HEK293 (cell line): ENCODE results near the gene PDE4D.

Experiments used
- CTCF ChIA-PET: fragments of 350-600 bp; formaldehyde crosslinking; extraction: SDS; loops from one replicate; lab custom pipeline; 2021; ENCODE audit warnings: antibody characterized with exemption; lab: Yijun Ruan, JAX
- POLR2A ChIA-PET: fragments of 300-600 bp; formaldehyde crosslinking; extraction: SDS; loops from one replicate; lab custom pipeline; 2020; ENCODE audit warnings: antibody characterized with exemption, inconsistent platforms; lab: Yijun Ruan, JAX
- H3K27ac ChIP-seq: fragments of 200-500 bp; sonication (Bioruptor generic); 2 replicates; pipeline ENCODE4 v1.5.1; 2014; ENCODE audit warnings: low read depth, low read length, control low read depth, inconsistent platforms; ENCODE audit errors: extremely low read depth
- H3K36me3 ChIP-seq, 2 experiments: fragments of 200-500 bp in 1 of 2; sonication (Bioruptor generic) in 1 of 2; 1 replicate in 1 of 2; 2 replicates in 1 of 2; pipeline ENCODE4 v1.5.1; 2014 to 2017; ENCODE audit warnings: inconsistent platforms in 2 of 2, low read length in 2 of 2; ENCODE audit not compliant: control insufficient read depth in 2 of 2, insufficient read depth in 1 of 2
- H3K4me1 ChIP-seq: fragments of 200-500 bp; sonication (Bioruptor generic); 2 replicates; pipeline ENCODE4 v1.5.1; 2014; ENCODE audit warnings: mild to moderate bottlenecking, low read length, inconsistent platforms; ENCODE audit not compliant: control insufficient read depth, insufficient read depth
- H3K4me3 ChIP-seq: 2 replicates; pipeline ENCODE4 v1.5.1; 2011; ENCODE audit warnings: low read depth, mild to moderate bottlenecking, control low read depth, low read length, moderate library complexity
- H3K9me3 ChIP-seq: fragments of 200-500 bp; sonication (Bioruptor generic); 2 replicates; pipeline ENCODE4 v1.5.1; 2014; ENCODE audit warnings: low read depth, low read length, inconsistent platforms; ENCODE audit not compliant: control insufficient read depth, insufficient read depth
- FEZF1 ChIP-seq: fragments of 450-650 bp; formaldehyde crosslinking; IDR thresholded peaks from 2 replicates; pipeline ENCODE4 v1.5.1; 2016; ENCODE audit warnings: missing biosample characterization, missing genetic modification characterization
- IKZF3 ChIP-seq: fragments of 450-650 bp; IDR thresholded peaks from 2 replicates; pipeline ENCODE4 v1.5.0; 2018; ENCODE audit warnings: missing biosample characterization, mild to moderate bottlenecking, missing genetic modification characterization, moderate library complexity
- KLF16 ChIP-seq: fragments of 450-650 bp; formaldehyde crosslinking; IDR thresholded peaks from 2 replicates; pipeline ENCODE4 v1.5.1; 2017; ENCODE audit warnings: missing biosample characterization, missing genetic modification characterization
- SP7 ChIP-seq: fragments of 450-650 bp; formaldehyde crosslinking; IDR thresholded peaks from 2 replicates; pipeline ENCODE4 v1.5.1; 2016; ENCODE audit warnings: missing biosample characterization, missing genetic modification characterization
- ZBTB20 ChIP-seq: fragments of 450-650 bp; formaldehyde crosslinking; IDR thresholded peaks from 2 replicates; pipeline ENCODE4 v1.5.1; 2016; ENCODE audit warnings: missing biosample characterization, missing genetic modification characterization
- ZNF10 ChIP-seq: fragments of 450-650 bp; formaldehyde crosslinking; IDR thresholded peaks from 2 replicates; pipeline ENCODE4 v1.5.1; 2017; ENCODE audit warnings: missing biosample characterization, missing genetic modification characterization
- ZNF112 ChIP-seq: fragments of 450-650 bp; formaldehyde crosslinking; IDR thresholded peaks from 2 replicates; pipeline ENCODE4 v1.5.0; 2017; ENCODE audit warnings: missing biosample characterization, missing genetic modification characterization
- ZNF211 ChIP-seq: fragments of 450-650 bp; formaldehyde crosslinking; IDR thresholded peaks from 2 replicates; pipeline ENCODE4 v1.5.1; 2016; ENCODE audit warnings: low read depth, missing biosample characterization, missing genetic modification characterization
- ZNF23 ChIP-seq: fragments of 450-650 bp; formaldehyde crosslinking; IDR thresholded peaks from 2 replicates; pipeline ENCODE4 v1.5.1; 2016; ENCODE audit warnings: missing biosample characterization, missing genetic modification characterization, borderline replicate concordance
- ZNF26 ChIP-seq: fragments of 450-650 bp; formaldehyde crosslinking; IDR thresholded peaks from 2 replicates; pipeline ENCODE4 v1.5.1; 2016; ENCODE audit warnings: missing biosample characterization, missing genetic modification characterization
- ZNF366 ChIP-seq: fragments of 450-650 bp; formaldehyde crosslinking; conservative IDR thresholded peaks from 2 replicates; pipeline ENCODE4 v1.5.1; 2016; ENCODE audit warnings: missing biosample characterization, missing genetic modification characterization
- ZNF394 ChIP-seq: fragments of 450-650 bp; formaldehyde crosslinking; IDR thresholded peaks from 2 replicates; pipeline ENCODE4 v1.5.1; 2016; ENCODE audit warnings: missing biosample characterization, missing genetic modification characterization, mild to moderate bottlenecking, moderate library complexity, borderline replicate concordance
- ZNF558 ChIP-seq: fragments of 450-650 bp; formaldehyde crosslinking; IDR thresholded peaks from 2 replicates; pipeline ENCODE4 v1.5.1; 2016; ENCODE audit warnings: missing biosample characterization, missing genetic modification characterization
- ZNF600 ChIP-seq: fragments of 450-650 bp; formaldehyde crosslinking; IDR thresholded peaks from 2 replicates; pipeline ENCODE4 v1.5.1; 2016; ENCODE audit warnings: missing biosample characterization, missing genetic modification characterization
- ZNF610 ChIP-seq: fragments of 450-650 bp; formaldehyde crosslinking; IDR thresholded peaks from 2 replicates; pipeline ENCODE4 v1.5.1; 2016; ENCODE audit warnings: missing biosample characterization, missing genetic modification characterization, borderline replicate concordance
- ZNF623 ChIP-seq: fragments of 450-650 bp; formaldehyde crosslinking; IDR thresholded peaks from 2 replicates; pipeline ENCODE4 v1.5.1; 2016; ENCODE audit warnings: missing biosample characterization, missing genetic modification characterization
- ZNF654 ChIP-seq: fragments of 450-650 bp; formaldehyde crosslinking; IDR thresholded peaks from 2 replicates; pipeline ENCODE4 v1.5.1; 2016; ENCODE audit warnings: low read depth, missing biosample characterization, missing genetic modification characterization
- ZNF660 ChIP-seq: fragments of 450-650 bp; IDR thresholded peaks from 2 replicates; pipeline ENCODE4 v1.5.1; 2018; ENCODE audit warnings: missing biosample characterization, mild to moderate bottlenecking, missing genetic modification characterization
- ZNF777 ChIP-seq: fragments of 450-650 bp; formaldehyde crosslinking; IDR thresholded peaks from 2 replicates; pipeline ENCODE4 v1.5.1; 2017; ENCODE audit warnings: missing biosample characterization, missing genetic modification characterization, borderline replicate concordance
- ZNF830 ChIP-seq: fragments of 450-650 bp; IDR thresholded peaks from 2 replicates; pipeline ENCODE4 v1.5.0; 2018; ENCODE audit warnings: missing biosample characterization, missing genetic modification characterization, low read depth, mild to moderate bottlenecking, moderate library complexity
- ZSCAN16 ChIP-seq: fragments of 450-650 bp; formaldehyde crosslinking; IDR thresholded peaks from 2 replicates; pipeline ENCODE4 v1.5.1; 2016; ENCODE audit warnings: missing biosample characterization, missing genetic modification characterization
- TF ChIP-seq, protein P1 (sequence below): fragments of 450-650 bp; formaldehyde crosslinking; IDR thresholded peaks from 2 replicates; pipeline ENCODE4 v1.5.1; 2016; ENCODE audit warnings: missing biosample characterization, missing genetic modification characterization

PDE4D gene

DNA sequence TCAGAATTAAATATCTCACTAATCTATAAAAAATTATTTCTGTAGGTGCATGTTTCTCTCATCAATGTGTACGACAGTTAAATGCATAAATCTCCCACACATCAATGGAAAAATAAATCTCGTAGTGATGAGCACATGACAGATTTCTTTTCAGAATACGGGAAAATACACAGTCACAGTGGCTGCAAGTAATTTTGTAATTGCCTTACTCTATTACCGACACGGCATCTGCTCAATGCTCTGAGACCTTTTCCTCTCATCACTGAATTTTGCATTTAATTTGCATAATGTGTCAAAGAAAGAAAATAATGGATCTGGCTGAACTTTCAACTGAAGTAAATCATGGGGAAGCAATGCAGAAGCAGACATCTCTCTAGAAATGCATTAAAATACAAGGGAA lies 37.2 kb downstream of the PDE4D start:
- ChIA-PET POLR2A (no interaction called here), CTCF (no interaction called here)
- TF ChIP-seq ZNF654 (tag by site-specific recombination) = no peak
- TF ChIP-seq ZNF600 = no peak
- no peak for TF ChIP-seq ZNF830 (tag by site-specific recombination)
- TF ChIP-seq IKZF3 (tag by site-specific recombination) = no peak
- TF ChIP-seq ZNF610 (tag by site-specific recombination) = no peak
- no peaks in the 10 kb centered on the region for H3K9me3 ChIP-seq
- H3K27ac ChIP-seq = no peak overlapping the region
- H3K4me3 ChIP-seq = no peak overlapping the region
- no peaks in the 10 kb centered on the region for H3K36me3 ChIP-seq
- no peaks in the 10 kb centered on the region for H3K4me1 ChIP-seq

DNA sequence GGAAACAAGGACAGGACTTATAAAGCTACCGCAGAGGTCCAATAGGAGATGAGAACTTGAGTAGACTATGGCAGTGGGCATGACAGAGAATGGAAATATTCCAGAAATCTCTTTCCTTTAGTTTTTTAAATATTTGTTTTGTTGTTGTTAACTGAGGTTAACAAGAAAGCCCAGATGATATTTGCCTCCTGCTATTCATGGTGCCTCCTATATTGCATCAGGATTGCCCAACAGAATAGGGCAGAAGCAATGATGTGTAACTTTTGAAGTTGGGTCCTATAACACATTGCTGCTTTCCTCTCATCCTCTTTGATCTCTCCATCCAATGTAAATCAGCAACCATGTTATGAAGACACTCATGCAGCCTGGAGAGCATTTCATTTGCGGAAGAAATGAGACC lies 42.8 kb downstream of the PDE4D start:
- ChIA-PET POLR2A (no interaction called here), CTCF (no interaction called here)
- Histone ChIP-seq H3K27ac (no peak overlapping the region), H3K9me3 (no peaks in the 10 kb centered on the region), H3K36me3 (no peaks in the 10 kb centered on the region), H3K4me1 (no peaks in the 10 kb centered on the region), H3K4me3 (no peak overlapping the region)
- TF ChIP-seq ZNF558 (tag by site-specific recombination) = no peak
- no peak for TF ChIP-seq KLF16 (tag by site-specific recombination)
- TF ChIP-seq ZSCAN16 (tag by site-specific recombination) = no peak
- TF ChIP-seq ZNF112 (tag by site-specific recombination) = no peak

DNA sequence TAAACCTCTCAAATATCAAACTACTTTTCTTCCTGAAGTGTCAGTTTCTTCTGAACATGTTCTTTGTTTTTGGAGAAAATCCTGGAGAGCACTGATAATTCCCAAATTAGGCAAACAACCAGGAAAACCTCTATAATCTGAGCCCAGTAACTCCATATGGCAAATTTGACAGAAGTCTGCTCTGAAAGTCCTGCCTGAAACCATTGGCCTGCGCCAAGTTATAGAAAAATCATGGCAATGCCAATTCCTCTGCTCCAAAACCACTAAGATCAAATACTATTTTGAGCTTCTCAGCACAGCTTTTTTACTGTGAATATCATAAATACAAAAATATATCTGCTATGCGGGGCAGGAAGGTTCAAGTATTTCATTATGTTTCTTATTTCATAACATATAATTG lies 45.9 kb downstream of the PDE4D start:
- POLR2A ChIA-PET = no interaction called here
- TF ChIP-seq ZNF660 (tag by site-specific recombination) (no peak), ZNF23 (tag by site-specific recombination) (no peak), SP7 (tag by site-specific recombination) (no peak), ZNF777 (no peak), ZNF623 (tag by site-specific recombination) (no peak), ZBTB20 (no peak), FEZF1 (no peak), ZNF394 (tag by site-specific recombination) (no peak), ZNF366 (tag by site-specific recombination) (no peak), ZNF211 (tag by site-specific recombination) (no peak), ZNF26 (tag by site-specific recombination) (no peak), ZNF10 (tag by site-specific recombination) (no peak)
- TF ChIP-seq, protein P1, sequence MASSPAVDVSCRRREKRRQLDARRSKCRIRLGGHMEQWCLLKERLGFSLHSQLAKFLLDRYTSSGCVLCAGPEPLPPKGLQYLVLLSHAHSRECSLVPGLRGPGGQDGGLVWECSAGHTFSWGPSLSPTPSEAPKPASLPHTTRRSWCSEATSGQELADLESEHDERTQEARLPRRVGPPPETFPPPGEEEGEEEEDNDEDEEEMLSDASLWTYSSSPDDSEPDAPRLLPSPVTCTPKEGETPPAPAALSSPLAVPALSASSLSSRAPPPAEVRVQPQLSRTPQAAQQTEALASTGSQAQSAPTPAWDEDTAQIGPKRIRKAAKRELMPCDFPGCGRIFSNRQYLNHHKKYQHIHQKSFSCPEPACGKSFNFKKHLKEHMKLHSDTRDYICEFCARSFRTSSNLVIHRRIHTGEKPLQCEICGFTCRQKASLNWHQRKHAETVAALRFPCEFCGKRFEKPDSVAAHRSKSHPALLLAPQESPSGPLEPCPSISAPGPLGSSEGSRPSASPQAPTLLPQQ = no peak
- Histone ChIP-seq H3K9me3 (no peaks in the 10 kb centered on the region), H3K4me1 (no peaks in the 10 kb centered on the region), H3K36me3 (no peaks in the 10 kb centered on the region), H3K4me3 (no peak overlapping the region), H3K27ac (no peak overlapping the region)
- CTCF ChIA-PET = interaction anchor here (0.5 to 0.6 kb wide), 2 partner anchors 67 to 162 kb away, joined by 3 read pairs; no protein-coding TSS in a partner anchor
